Measurements from ENCODE around the gene RAB3A.
"Not testable (repeated sequence)": the region's sequence is repeated elsewhere in the genome, so short reads cannot be mapped to it uniquely, and the experiment has no call there.

The RAB3A gene

GRCh38 chr19:18164072-18164471 is 39.8 kb downstream of the RAB3A start:
- TF ChIP-seq CTCF (IDR thresholded peaks at IDR 0.05; ENCODE audit: insufficient read depth, low read depth, low read length, missing control alignments): no peak

GRCh38 chr19:18161636-18162002 is 42.2 kb downstream of the RAB3A start:
- DNase-seq (ENCODE audit: low read depth): no peak
- H3K4me3 ChIP-seq (ENCODE audit: low read depth, low read length): no peak overlapping the region
- TF ChIP-seq CTCF (IDR thresholded peaks at IDR 0.05; ENCODE audit: insufficient read depth, low read depth, low read length, missing control alignments): no peak

More at GRCh38 chr19:18164072-18164471, 39.8 kb downstream of the RAB3A start:
- H3K4me3 ChIP-seq (ENCODE audit: low read depth, low read length): no peak overlapping the region
- DNase-seq (ENCODE audit: low read depth): no peak

- TF ChIP-seq CTCF (IDR thresholded peaks at IDR 0.05; ENCODE audit: insufficient read depth, low read depth, low read length, missing control alignments): peak; percentile 66
- H3K4me3 ChIP-seq (ENCODE audit: low read depth, low read length): peak overlapping the region; percentile 44
- DNase-seq (ENCODE audit: low read depth): peak; percentile 85
Measured at GRCh38 chr19:18160971-18161635, 42.7 kb downstream of the RAB3A start.

GRCh38 chr19:18160493-18160970 is 43.3 kb downstream of the RAB3A start:
- TF ChIP-seq CTCF (IDR thresholded peaks at IDR 0.05; ENCODE audit: insufficient read depth, low read depth, low read length, missing control alignments): no peak
- no peak for DNase-seq (ENCODE audit: low read depth)
- peak overlapping the region; percentile 44 for H3K4me3 ChIP-seq (ENCODE audit: low read depth, low read length)

GRCh38 chr19:18159810-18160209 is 44.0 kb downstream of the RAB3A start:
- DNase-seq (ENCODE audit: low read depth): no peak
- no peak for TF ChIP-seq CTCF (IDR thresholded peaks at IDR 0.05; ENCODE audit: insufficient read depth, low read depth, low read length, missing control alignments)
- H3K4me3 ChIP-seq (ENCODE audit: low read depth, low read length): no peak overlapping the region

GRCh38 chr19:18159059-18159616 is 44.7 kb downstream of the RAB3A start:
- DNase-seq (ENCODE audit: low read depth); H3K4me3 ChIP-seq (ENCODE audit: low read depth, low read length): not testable (repeated sequence)

GRCh38 chr19:18158467-18158866 is 45.4 kb downstream of the RAB3A start:
- no peak overlapping the region for H3K4me3 ChIP-seq (ENCODE audit: low read depth, low read length)
- DNase-seq (ENCODE audit: low read depth): no peak
- TF ChIP-seq CTCF (IDR thresholded peaks at IDR 0.05; ENCODE audit: insufficient read depth, low read depth, low read length, missing control alignments): no peak
